Skeletal muscle satellite cell (primary cell): ENCODE measurements around the gene PLCH2.
A peak's percentile ranks its signal among the peaks of the same experiment; 100 is the strongest.
"Not testable (repeated sequence)": the region's sequence is repeated elsewhere in the genome, so short reads cannot be mapped to it uniquely, and the experiment has no call there.

Source experiments
- H3K27me3 ChIP-seq: 2 replicates; pipeline ENCODE4 v1.7.0; 2013; ENCODE audit warnings: low read length; ENCODE audit not compliant: control insufficient read depth, insufficient read depth
- H3K36me3 ChIP-seq: 2 replicates; pipeline ENCODE4 v1.7.0; 2013; ENCODE audit warnings: mild to moderate bottlenecking, control low read depth, low read length; ENCODE audit not compliant: insufficient read depth
- H3K4me1 ChIP-seq: 2 replicates; pipeline ENCODE4 v1.7.0; 2013; ENCODE audit warnings: low read length; ENCODE audit not compliant: control insufficient read depth, insufficient read depth
- H3K4me2 ChIP-seq: 2 replicates; pipeline ENCODE4 v1.7.0; 2013; ENCODE audit warnings: mild to moderate bottlenecking, low read length
- H3K4me3 ChIP-seq: 2 replicates; pipeline ENCODE4 v1.7.0; 2013; ENCODE audit warnings: low read length
- H3K9ac ChIP-seq: 2 replicates; pipeline ENCODE4 v1.7.0; 2013; ENCODE audit warnings: mild to moderate bottlenecking, low read depth, low read length, moderate library complexity
- H3K9me3 ChIP-seq: replicated peaks from 2 replicates; pipeline ENCODE4 v1.7.0; 2013; ENCODE audit warnings: mild to moderate bottlenecking, control low read depth, low read length

Gene PLCH2

DNA sequence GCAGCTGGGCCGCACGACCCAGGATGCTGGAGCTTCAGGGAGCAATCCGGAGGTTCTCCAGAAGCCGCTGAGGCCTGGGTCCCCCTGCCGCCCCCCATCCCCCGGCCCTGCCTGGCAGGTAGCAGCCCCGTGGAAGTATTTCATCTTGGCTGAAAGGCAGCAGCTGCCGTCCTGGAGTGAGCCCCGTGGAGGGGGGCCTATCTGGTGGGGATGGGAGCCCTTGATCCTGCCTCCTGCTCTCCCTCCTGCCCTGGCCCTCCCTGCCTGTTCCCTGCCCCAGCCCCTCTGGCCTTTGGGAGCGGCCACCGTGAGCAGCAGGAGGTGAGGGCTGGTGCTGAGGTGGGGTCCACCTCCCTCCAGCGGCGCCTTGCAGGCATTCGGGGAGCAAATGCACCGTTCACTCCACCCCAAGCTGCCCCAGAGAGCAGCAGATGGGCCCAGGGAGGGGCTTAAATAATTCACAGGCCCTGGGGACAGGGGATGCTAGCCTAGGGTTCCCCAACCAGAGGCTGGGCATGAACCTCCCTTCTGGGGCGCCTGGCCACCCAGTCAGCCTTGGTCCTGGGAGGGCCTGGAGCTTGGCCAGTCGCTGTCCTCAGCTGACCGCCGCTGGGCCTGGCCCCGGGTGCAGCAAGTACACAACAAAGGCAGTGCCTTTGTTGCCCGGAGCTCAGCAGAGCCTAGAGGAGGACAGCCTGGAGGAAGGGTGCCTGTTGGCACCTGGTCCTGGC, 23.7 kb upstream of the PLCH2 start:
- peak overlapping the region; percentile 90 for H3K9ac ChIP-seq
- peak overlapping the region; percentile 78 for H3K4me2 ChIP-seq
- H3K4me3 ChIP-seq: peak overlapping the region; percentile 67
- H3K4me1 ChIP-seq: peaks cover 58% of the 10 kb centered on the region
- no peaks in the 10 kb centered on the region for H3K36me3 ChIP-seq
- no peaks in the 10 kb centered on the region for H3K9me3 ChIP-seq
- no peaks in the 10 kb centered on the region for H3K27me3 ChIP-seq

DNA sequence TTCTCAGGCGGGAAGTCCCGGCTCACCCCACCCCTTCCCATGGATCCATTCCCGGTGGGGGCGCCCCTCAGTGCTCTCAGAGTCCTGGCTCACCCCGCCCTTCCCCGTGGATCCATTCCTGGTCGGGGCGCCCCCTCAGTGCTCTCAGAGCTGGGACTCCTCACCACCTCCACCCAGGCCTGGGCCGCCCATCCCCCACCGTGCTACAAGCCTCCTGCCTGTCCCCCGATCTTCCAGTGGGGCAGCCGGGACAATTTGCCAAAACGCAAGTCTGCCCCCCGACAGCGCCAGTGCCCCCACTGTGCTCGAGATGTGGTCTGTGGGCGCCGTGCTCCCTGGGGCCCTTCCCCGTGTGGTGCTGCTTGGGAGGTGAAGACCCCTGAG, 23.2 kb upstream of the PLCH2 start:
- no peaks in the 10 kb centered on the region for H3K27me3 ChIP-seq
- H3K9ac ChIP-seq: peak overlapping the region; percentile 90
- H3K4me1 ChIP-seq: peaks cover 52% of the 10 kb centered on the region
- no peaks in the 10 kb centered on the region for H3K9me3 ChIP-seq
- H3K36me3 ChIP-seq: no peaks in the 10 kb centered on the region
- peak overlapping the region; percentile 78 for H3K4me2 ChIP-seq
- H3K4me3 ChIP-seq: peak overlapping the region; percentile 67

DNA sequence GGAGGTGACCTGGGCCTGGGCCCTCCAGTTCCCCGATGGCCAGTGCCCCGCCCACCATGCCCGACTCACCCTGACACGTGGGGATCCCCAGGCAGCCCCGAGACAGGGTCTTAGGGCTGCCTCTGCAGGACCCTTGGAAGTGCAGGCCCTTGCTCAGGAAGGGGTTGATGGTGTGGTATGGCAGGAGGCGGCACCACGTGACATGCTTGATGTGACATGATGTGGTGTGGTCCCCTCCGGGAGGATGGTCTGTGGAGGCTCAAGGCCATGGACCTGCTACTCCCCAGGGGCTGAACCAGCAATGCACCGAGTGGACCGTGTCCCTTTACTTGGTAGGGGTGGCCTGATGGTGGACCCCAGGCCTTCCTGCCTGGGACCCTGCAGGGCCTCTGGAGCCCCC, 21.9 kb upstream of the PLCH2 start:
- no peak overlapping the region for H3K4me3 ChIP-seq
- H3K27me3 ChIP-seq: no peaks in the 10 kb centered on the region
- H3K36me3 ChIP-seq: no peaks in the 10 kb centered on the region
- no peak overlapping the region for H3K9ac ChIP-seq
- peaks cover 42% of the 10 kb centered on the region for H3K4me1 ChIP-seq
- H3K4me2 ChIP-seq: no peak overlapping the region
- H3K9me3 ChIP-seq: no peaks in the 10 kb centered on the region

DNA sequence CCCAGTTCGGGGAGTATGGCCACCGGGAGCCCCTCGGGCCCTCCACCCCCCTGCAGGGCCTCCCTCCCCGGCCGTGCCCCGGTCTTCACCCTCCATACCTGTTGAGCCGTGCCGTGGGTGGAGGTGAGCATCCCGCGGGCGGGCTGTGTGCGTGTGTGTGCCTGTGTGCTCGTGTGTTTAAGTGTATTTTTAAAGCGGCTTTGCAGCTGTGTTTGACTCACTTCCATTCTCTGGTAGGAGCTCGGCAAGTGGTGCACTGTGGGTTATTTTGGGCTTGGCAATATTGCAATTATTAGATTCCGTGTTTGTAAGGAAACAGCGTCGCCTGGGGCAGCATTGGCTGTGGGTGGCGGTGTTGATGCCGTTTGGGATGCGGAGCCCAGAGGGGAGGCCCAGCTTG, 20.3 kb upstream of the PLCH2 start:
- Histone ChIP-seq H3K36me3 (no peaks in the 10 kb centered on the region), H3K9ac (no peak overlapping the region), H3K4me2 (no peak overlapping the region), H3K4me3 (no peak overlapping the region), H3K4me1 (peaks cover 43% of the 10 kb centered on the region), H3K27me3 (no peaks in the 10 kb centered on the region), H3K9me3 (no peaks in the 10 kb centered on the region)

DNA sequence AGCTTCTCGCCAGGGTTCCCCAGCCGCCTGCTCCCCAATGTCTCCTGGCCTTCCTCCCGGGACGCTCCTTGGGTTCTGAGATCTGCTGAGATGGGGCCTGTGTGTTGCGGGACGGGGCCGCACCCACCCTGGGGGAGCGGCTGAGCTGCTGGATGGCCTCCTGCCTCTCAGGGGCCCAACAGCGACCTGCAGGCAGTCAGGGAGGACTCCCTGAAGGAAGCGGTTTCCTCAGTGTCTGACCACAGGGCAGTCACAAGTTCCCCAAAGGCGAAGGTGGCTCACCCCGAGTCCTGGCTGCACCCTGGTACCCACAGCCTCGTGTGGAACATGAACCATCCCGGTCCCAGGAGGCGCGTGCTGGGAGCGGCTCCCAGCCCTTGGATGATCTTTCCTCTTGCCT, 18.6 kb upstream of the PLCH2 start:
- no peak overlapping the region for H3K4me3 ChIP-seq
- peaks cover 6% of the 10 kb centered on the region for H3K27me3 ChIP-seq

DNA sequence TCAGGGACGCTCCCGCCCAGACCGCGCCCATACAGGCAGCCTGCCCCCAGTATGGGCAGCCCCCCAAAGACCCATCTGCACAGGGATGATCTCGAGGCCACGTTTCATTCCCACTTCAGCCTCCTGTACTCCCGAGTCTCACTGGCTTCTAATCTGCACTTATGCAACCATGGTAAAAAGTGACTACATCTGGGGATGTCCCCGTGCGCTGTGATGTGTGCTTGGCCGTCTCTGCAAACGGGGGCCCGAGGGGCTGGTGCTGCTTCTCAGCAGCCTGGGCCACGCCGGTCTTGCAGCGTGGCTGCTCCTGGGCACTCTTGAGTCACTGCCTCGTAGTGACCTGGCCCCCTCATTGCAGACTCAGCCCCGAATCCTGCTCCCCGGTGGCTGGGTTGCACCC, 17.4 kb upstream of the PLCH2 start:
- no peaks in the 10 kb centered on the region for H3K9me3 ChIP-seq
- peaks cover 16% of the 10 kb centered on the region for H3K4me1 ChIP-seq
- peaks cover 19% of the 10 kb centered on the region for H3K27me3 ChIP-seq
- no peak overlapping the region for H3K4me2 ChIP-seq
- no peaks in the 10 kb centered on the region for H3K36me3 ChIP-seq
- H3K4me3 ChIP-seq: no peak overlapping the region
- H3K9ac ChIP-seq: no peak overlapping the region

More for the DNA sequence above, 18.6 kb upstream of the PLCH2 start:
- Histone ChIP-seq H3K9ac (no peak overlapping the region), H3K4me2 (no peak overlapping the region), H3K36me3 (no peaks in the 10 kb centered on the region), H3K9me3 (no peaks in the 10 kb centered on the region), H3K4me1 (peaks cover 28% of the 10 kb centered on the region)

DNA sequence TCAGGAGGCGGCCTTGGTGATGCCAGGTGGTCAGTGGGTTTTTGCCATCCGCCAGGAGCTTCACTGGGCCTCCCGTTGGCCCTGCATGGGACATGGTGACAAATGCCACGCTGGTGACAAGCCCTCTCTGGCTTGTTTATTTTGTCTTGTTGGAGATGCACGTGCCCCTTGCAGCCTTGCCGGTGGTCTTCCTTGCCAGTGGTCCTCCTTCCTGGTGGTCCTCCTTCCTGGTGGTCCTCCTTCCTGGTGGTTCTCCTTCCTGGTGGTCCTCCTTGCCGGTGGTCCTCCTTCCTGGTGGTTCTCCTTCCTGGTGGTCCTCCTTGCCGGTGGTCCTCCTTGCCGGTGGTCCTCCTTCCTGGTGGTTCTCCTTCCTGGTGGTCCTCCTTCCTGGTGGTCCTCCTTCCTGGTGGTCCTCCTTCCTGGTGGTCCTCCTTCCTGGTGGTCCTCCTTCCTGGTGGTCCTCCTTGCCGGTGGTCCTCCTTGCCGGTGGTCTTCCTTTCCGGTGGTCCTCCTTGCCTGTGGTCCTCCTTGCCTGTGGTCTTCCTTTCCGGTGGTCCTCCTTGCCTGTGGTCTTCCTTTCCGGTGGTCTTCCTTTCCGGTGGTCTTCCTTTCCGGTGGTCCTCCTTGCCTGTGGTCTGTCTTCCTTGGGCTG, 16.9 kb upstream of the PLCH2 start:
- peaks cover 16% of the 10 kb centered on the region for H3K4me1 ChIP-seq
- not testable (repeated sequence) for H3K9ac ChIP-seq, H3K4me3 ChIP-seq, H3K36me3 ChIP-seq, H3K4me2 ChIP-seq, H3K9me3 ChIP-seq
- peaks cover 24% of the 10 kb centered on the region for H3K27me3 ChIP-seq

DNA sequence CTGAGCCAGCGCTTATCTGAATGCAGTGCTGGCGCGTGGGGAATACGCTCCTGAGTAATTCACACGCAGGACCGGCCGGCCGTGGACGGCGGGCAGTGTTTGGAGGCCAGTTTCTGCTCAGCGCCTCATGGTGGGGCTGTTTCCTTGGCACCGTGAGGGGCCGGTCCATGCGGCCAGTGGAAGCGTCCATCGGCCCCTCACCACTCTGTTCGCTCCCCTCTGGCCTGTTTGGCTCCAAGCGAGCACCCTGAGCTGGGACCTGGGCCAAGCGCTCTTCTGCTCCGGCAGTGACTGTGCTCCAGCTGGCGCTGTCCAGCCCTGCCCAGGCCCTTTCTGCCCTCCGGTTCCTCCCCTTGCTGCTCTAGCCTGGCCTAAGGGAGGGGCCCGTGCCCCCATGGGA, 16.3 kb upstream of the PLCH2 start:
- Histone ChIP-seq H3K4me1 (peaks cover 16% of the 10 kb centered on the region), H3K4me3 (no peak overlapping the region), H3K4me2 (peak overlapping the region; percentile 38), H3K9me3 (no peaks in the 10 kb centered on the region), H3K27me3 (peaks cover 29% of the 10 kb centered on the region), H3K9ac (no peak overlapping the region), H3K36me3 (no peaks in the 10 kb centered on the region)

DNA sequence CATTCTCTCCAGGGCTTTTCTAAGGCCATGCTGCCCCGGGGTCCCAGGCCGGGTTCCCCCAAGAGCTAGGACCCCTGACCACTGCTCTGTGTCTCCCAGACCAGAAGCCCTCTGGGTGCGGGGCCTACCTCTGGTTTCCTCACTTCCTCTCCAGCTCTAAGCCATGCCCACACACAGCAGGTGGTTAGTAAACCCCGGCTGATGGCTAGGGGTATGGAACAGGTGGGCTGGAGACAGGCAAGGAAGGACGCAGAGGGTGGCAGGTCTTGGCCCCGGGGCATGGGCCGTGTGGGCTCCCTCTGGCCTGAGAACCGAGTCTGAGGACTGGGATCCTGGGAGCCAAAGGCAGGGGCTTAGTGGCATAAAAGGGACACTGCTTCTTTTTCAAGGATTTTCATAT, 15.9 kb upstream of the PLCH2 start:
- peaks cover 16% of the 10 kb centered on the region for H3K4me1 ChIP-seq
- H3K36me3 ChIP-seq: no peaks in the 10 kb centered on the region
- H3K9me3 ChIP-seq: no peaks in the 10 kb centered on the region
- H3K27me3 ChIP-seq: peaks cover 33% of the 10 kb centered on the region
- H3K4me2 ChIP-seq: peak overlapping the region; percentile 38
- H3K9ac ChIP-seq: no peak overlapping the region
- no peak overlapping the region for H3K4me3 ChIP-seq

DNA sequence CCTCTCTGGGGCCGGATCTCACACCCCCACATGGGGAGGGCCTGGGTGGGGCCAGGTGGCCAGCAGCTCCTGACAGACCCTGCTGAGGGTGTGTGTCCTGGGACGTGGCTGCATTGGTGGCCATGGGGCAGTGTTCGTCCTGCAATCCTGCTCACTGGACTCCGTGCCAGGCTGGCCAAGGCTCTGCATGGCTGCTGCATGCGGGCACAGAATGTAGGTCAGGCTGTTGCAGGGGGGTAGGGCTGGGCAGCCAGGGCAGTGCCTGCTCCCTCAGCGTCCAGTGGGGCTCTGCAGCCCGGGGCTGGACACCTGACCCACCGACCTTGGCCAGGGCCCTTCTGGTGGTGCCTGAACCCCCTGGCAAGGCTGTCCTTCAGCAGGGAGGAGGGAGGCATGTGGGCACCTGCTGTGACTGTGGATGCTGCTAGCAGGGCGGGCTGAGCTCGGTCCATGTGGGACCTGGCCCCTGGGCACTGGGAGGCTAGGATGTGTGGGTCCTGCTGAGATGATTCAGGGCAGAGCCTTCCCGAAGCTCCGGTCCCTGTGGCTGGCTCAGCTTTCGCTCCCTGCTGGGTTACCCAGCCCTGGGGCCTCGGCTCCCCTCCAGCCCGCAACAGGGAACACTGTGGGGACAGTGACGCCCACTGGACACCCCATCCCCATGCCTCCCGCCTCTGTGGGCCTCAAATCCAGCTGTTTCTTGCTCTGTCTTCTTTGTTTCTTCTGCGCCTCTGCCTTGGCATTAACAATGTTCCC, 14.9 kb upstream of the PLCH2 start:
- no peaks in the 10 kb centered on the region for H3K9me3 ChIP-seq
- no peaks in the 10 kb centered on the region for H3K36me3 ChIP-seq
- no peak overlapping the region for H3K4me3 ChIP-seq
- peaks cover 40% of the 10 kb centered on the region for H3K27me3 ChIP-seq
- peaks cover 14% of the 10 kb centered on the region for H3K4me1 ChIP-seq
- H3K9ac ChIP-seq: no peak overlapping the region
- no peak overlapping the region for H3K4me2 ChIP-seq

DNA sequence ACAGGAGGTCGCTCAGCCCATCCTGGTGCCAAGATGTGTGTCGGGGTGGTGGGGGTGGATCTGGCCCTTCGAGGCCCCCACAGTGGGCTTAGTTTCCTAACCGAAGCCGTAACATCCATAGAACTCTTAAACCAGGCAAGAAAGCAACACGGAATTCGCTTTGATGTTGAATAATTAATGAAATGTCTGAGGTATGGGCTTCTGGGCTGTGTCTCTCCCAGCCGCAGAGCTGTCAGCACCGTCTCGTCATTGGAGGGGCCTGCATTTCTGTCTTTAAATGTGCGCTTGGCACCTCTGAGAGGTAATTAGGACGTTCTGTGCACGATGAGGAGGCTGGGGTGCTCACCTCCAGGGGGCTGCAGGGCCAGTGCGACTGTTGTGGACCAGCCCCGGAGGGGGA, 13.3 kb upstream of the PLCH2 start:
- Histone ChIP-seq H3K4me2 (no peak overlapping the region), H3K36me3 (no peaks in the 10 kb centered on the region), H3K9me3 (no peaks in the 10 kb centered on the region), H3K4me1 (peaks cover 14% of the 10 kb centered on the region), H3K9ac (no peak overlapping the region), H3K27me3 (peaks cover 42% of the 10 kb centered on the region), H3K4me3 (no peak overlapping the region)
